Sigmoid colon (tissue), 7 donors: ENCODE measurements around the gene SBK3. TPM values are rescaled to one million over a fixed set of nuclear protein-coding genes. Genes with fewer than 3 reads are reported as not detected.
A peak's percentile ranks its signal among the peaks of the same experiment; 100 is the strongest.

Experiments used
- DNase-seq: peaks from one replicate; pipeline ENCODE4 v3.0.0-alpha.2; 2019
- H3K27ac ChIP-seq, 4 donors: fragments of 200-600 bp; sonication (generic); one replicate each; pipeline ENCODE4 v1.5.1; 2016 to 2019; ENCODE audit warnings: mild to moderate bottlenecking in 1 of 4
- H3K27me3 ChIP-seq, 3 donors: fragments of 200-600 bp; sonication (generic); one replicate each; pipeline ENCODE4 v1.5.1; 2019; ENCODE audit warnings: mild to moderate bottlenecking in 1 of 3
- H3K36me3 ChIP-seq, 4 donors: fragments of 200-600 bp; sonication (generic); one replicate each; pipeline ENCODE4 v1.5.1; 2016 to 2019
- H3K4me1 ChIP-seq, 4 donors: fragments of 200-600 bp; sonication (generic); one replicate each; pipeline ENCODE4 v1.5.1; 2017 to 2019
- H3K4me3 ChIP-seq, 4 donors: fragments of 200-600 bp; sonication (generic); one replicate each; pipeline ENCODE4 v1.5.1; 2017 to 2019; ENCODE audit warnings: mild to moderate bottlenecking in 2 of 4, moderate library complexity in 1 of 4
- H3K9me3 ChIP-seq, 4 donors: fragments of 200-600 bp in 3 of 4; sonication (generic) in 3 of 4; one replicate each; pipeline versions ENCODE4 v1.5.1 to v1.6.1; 2013 to 2019
- CTCF ChIP-seq, 4 experiments: fragments of 450-650 bp in 3 of 4; fragments of 200-600 bp in 1 of 4; IDR thresholded peaks; one replicate each; pipeline ENCODE4 v1.5.1; 2016 to 2019; ENCODE audit warnings: antibody characterized with exemption in 4 of 4, mild to moderate bottlenecking in 3 of 4, moderate library complexity in 2 of 4
- EP300 ChIP-seq, 4 donors: sonication (generic); formaldehyde crosslinking; IDR thresholded peaks; one replicate each; pipeline ENCODE4 v1.6.1; 2017; ENCODE audit warnings: antibody characterized with exemption in 4 of 4
- POLR2A ChIP-seq, 2 donors: fragments of 450-650 bp; IDR thresholded peaks; one replicate each; pipeline ENCODE4 v1.6.1; 2016; ENCODE audit warnings: antibody characterized with exemption in 2 of 2, mild to moderate bottlenecking in 2 of 2, moderate library complexity in 2 of 2
- POLR2AphosphoS5 ChIP-seq, 4 donors: sonication (generic); formaldehyde crosslinking; IDR thresholded peaks; one replicate each; pipeline ENCODE4 v1.6.1; 2017; ENCODE audit warnings: antibody characterized with exemption in 4 of 4
- WGBS, 2 donors: extraction: QIAGEN DNeasy Blood & Tissue Kit; methylation state at CpG; one replicate each; pipeline ENCODE4 v1.1.7; 2013; 5-methylcytosine and 5-hydroxymethylcytosine counted together
- intact Hi-C: fragments of 100-400 bp; cut with DNase I; formaldehyde crosslinking; loops from one replicate; pipeline ENCODE4 v1.15.1; 2023
- polyA plus RNA-seq, 3 donors: library from polyadenylated mRNA; stranded (reverse); fragments of 200-250 nt; gene quantifications; one replicate each; pipeline ENCODE4 v1.2.3, GENCODE V29; 2013
- total RNA-seq, 4 donors: library from RNA; depleted of rRNA; stranded (reverse); fragments of >200 nt; gene quantifications; one replicate each; pipeline ENCODE4 v1.1.0, GENCODE V29; 2016
- donor health status: healthy with polysubstance abuse.
- donor health status: Bipolar disorder and iron deficiency.
- donor health status: healthy.

SBK3 gene
- total and polyA plus RNA-seq, 7 donors: 0.23 to 0.36 TPM; not detected in 5

- no peak for DNase-seq
- H3K4me3 ChIP-seq: no peak overlapping the region
- H3K36me3 ChIP-seq: no peaks in the 10 kb centered on the region
- H3K4me1 ChIP-seq: no peaks in the 10 kb centered on the region
- intact Hi-C loops: no loop called here
- H3K27me3 ChIP-seq: peaks cover 0 to 24% (median 0%) of the 10 kb centered on the region in 3 donors
- H3K9me3 ChIP-seq: no peaks in the 10 kb centered on the region
- peak overlapping the region in 1 of 4 donors; percentile 46 for H3K27ac ChIP-seq
- 88 to 89% methylated on average over 33 of the region's 33 CpGs for WGBS, 2 donors
- TF ChIP-seq POLR2A (IDR thresholded peaks at IDR 0.05) (no peak), CTCF (IDR thresholded peaks at IDR 0.05) (no peak), EP300 (IDR thresholded peaks at IDR 0.05) (no peak), POLR2AphosphoS5 (IDR thresholded peaks at IDR 0.05) (no peak)
These were observed 6.0 kb downstream of the SBK3 start for GRCh38 chr19:55539090-55539984.

- H3K4me3 ChIP-seq: no peak overlapping the region
- TF ChIP-seq POLR2AphosphoS5 (IDR thresholded peaks at IDR 0.05) (no peak), CTCF (IDR thresholded peaks at IDR 0.05) (no peak), EP300 (IDR thresholded peaks at IDR 0.05) (no peak), POLR2A (IDR thresholded peaks at IDR 0.05) (no peak)
- H3K27me3 ChIP-seq: peaks cover 0 to 24% (median 0%) of the 10 kb centered on the region in 3 donors
- H3K27ac ChIP-seq: no peak overlapping the region
- H3K4me1 ChIP-seq: no peaks in the 10 kb centered on the region
- WGBS, 2 donors: 91% methylated on average over 5 of the region's 5 CpGs
- DNase-seq: no peak
- H3K36me3 ChIP-seq: no peaks in the 10 kb centered on the region
- intact Hi-C loops: no loop called here
- no peaks in the 10 kb centered on the region for H3K9me3 ChIP-seq
These were observed 7.2 kb downstream of the SBK3 start for GRCh38 chr19:55538132-55538531.

GRCh38 chr19:55537741-55538111 is 7.6 kb downstream of the SBK3 start:
- TF ChIP-seq CTCF (IDR thresholded peaks at IDR 0.05) (no peak), EP300 (IDR thresholded peaks at IDR 0.05) (no peak), POLR2AphosphoS5 (IDR thresholded peaks at IDR 0.05) (no peak), POLR2A (IDR thresholded peaks at IDR 0.05) (no peak)
- H3K27ac ChIP-seq: no peak overlapping the region
- WGBS, 2 donors: 65 to 73% methylated on average over 5 of the region's 5 CpGs
- H3K36me3 ChIP-seq: no peaks in the 10 kb centered on the region
- intact Hi-C loops: no loop called here
- H3K27me3 ChIP-seq: peaks cover 0 to 24% (median 0%) of the 10 kb centered on the region in 3 donors
- no peak overlapping the region for H3K4me3 ChIP-seq
- no peaks in the 10 kb centered on the region for H3K4me1 ChIP-seq
- no peak for DNase-seq
- no peaks in the 10 kb centered on the region for H3K9me3 ChIP-seq

GRCh38 chr19:55536951-55537740 is 8.2 kb downstream of the SBK3 start, which contains the start of gene SBK2:
SBK2 (minus strand) TSS chr19:55537133; CDS start chr19:55536294, 839 bp downstream.
- H3K4me3 ChIP-seq: no peak within 1 kb of the TSS
- no peak for DNase-seq
- peaks cover 0 to 24% (median 0%) of the 10 kb centered on the region in 3 donors for H3K27me3 ChIP-seq
- intact Hi-C loops: no loop called here
- 47 to 49% methylated on average over 14 of the region's 14 CpGs for WGBS, 2 donors
- no peaks in the 10 kb centered on the region for H3K9me3 ChIP-seq
- H3K4me1 ChIP-seq: no peaks in the 10 kb centered on the region
- H3K36me3 ChIP-seq: no peaks in the 10 kb centered on the region
- no peak within 1 kb of the TSS for H3K27ac ChIP-seq
- TF ChIP-seq POLR2AphosphoS5 (IDR thresholded peaks at IDR 0.05): no peak
- no peak for TF ChIP-seq EP300 (IDR thresholded peaks at IDR 0.05)
- TF ChIP-seq CTCF (IDR thresholded peaks at IDR 0.05): no peak
- no peak for TF ChIP-seq POLR2A (IDR thresholded peaks at IDR 0.05)
